H1 (cell line): ENCODE data around the gene PTF1A. TPM values are rescaled to one million over a fixed set of nuclear protein-coding genes. Genes with fewer than 3 reads are reported as not detected.

ENCODE experiments used
- CTCF ChIA-PET: fragments of 300-600 bp; sonication (Branson Sonifier 250); formaldehyde crosslinking; loops from one replicate; lab custom pipeline; 2021; ENCODE audit not compliant: partially characterized antibody; lab: Charles Lee
- POLR2A ChIA-PET: fragments of 300-600 bp; sonication (Branson Sonifier 250); formaldehyde crosslinking; loops from one replicate; lab custom pipeline; 2021; ENCODE audit warnings: inconsistent platforms; ENCODE audit not compliant: partially characterized antibody; lab: Charles Lee
- DNase-seq, 2 experiments: peaks; one replicate each; pipeline versions ENCODE4 v3.0.0 to v3.0.0-alpha.2; 2010 to 2022; ENCODE audit warnings: low spot score in 2 of 2, low read depth in 1 of 2, mixed read lengths in 1 of 2
- FAIRE-seq: peaks from 2 replicates; lab custom pipeline; 2011; peaks lifted over from hg19 to GRCh38; lab: Jason Lieb, UNC
- H2AFZ ChIP-seq: 2 replicates; pipeline ENCODE4 v1.8.1; 2012; ENCODE audit warnings: low read length, inconsistent platforms
- H2AK5ac ChIP-seq: 2 replicates; pipeline ENCODE4 v1.6.1; 2013; ENCODE audit warnings: low read depth, low read length
- H2BK120ac ChIP-seq: replicated peaks from 2 replicates; pipeline ENCODE3; 2013; ENCODE audit warnings: low read depth, low read length, inconsistent platforms
- H2BK12ac ChIP-seq: 2 replicates; pipeline ENCODE4 v1.6.1; 2013; ENCODE audit warnings: low read depth, low read length
- H2BK15ac ChIP-seq: 2 replicates; pipeline ENCODE4 v1.6.1; 2013; ENCODE audit warnings: low read length
- H2BK20ac ChIP-seq: 2 replicates; pipeline ENCODE4 v1.6.1; 2013; ENCODE audit warnings: low read length
- H2BK5ac ChIP-seq: 2 replicates; pipeline ENCODE4 v1.6.1; 2013; ENCODE audit warnings: low read depth, low read length
- H3K14ac ChIP-seq: 2 replicates; pipeline ENCODE4 v1.6.1; 2013; ENCODE audit warnings: inconsistent platforms; ENCODE audit not compliant: insufficient read length
- H3K18ac ChIP-seq: 2 replicates; pipeline ENCODE4 v1.6.1; 2013; ENCODE audit warnings: low read length; ENCODE audit errors: extremely low read depth
- H3K23ac ChIP-seq: 2 replicates; pipeline ENCODE4 v1.6.1; 2013; ENCODE audit warnings: inconsistent platforms; ENCODE audit not compliant: insufficient read length
- H3K23me2 ChIP-seq: 2 replicates; pipeline ENCODE4 v1.6.1; 2013; ENCODE audit warnings: low read depth, low read length
- H3K27ac ChIP-seq: 2 replicates; pipeline ENCODE4 v1.6.1; 2011; ENCODE audit warnings: low read depth, low read length, inconsistent platforms
- H3K27me3 ChIP-seq, 4 experiments: replicated peaks in 1 of 4; 1 replicate in 1 of 4; 2 replicates in 3 of 4; pipeline versions ENCODE4 v1.6.1 to v1.8.1; 2011 to 2013; ENCODE audit warnings: low read length in 3 of 4, mild to moderate bottlenecking in 3 of 4, inconsistent platforms in 2 of 4, mixed read lengths in 2 of 4, moderate library complexity in 1 of 4; ENCODE audit not compliant: control insufficient read depth in 3 of 4, insufficient read depth in 3 of 4; ENCODE audit errors: extremely low read depth in 1 of 4
- H3K36me3 ChIP-seq, 4 experiments: 2 replicates each; pipeline versions ENCODE4 v1.6.1 to v1.8.1; 2011 to 2013; ENCODE audit warnings: mild to moderate bottlenecking in 4 of 4, low read length in 3 of 4, moderate library complexity in 2 of 4, control low read depth in 1 of 4, inconsistent platforms in 1 of 4; ENCODE audit not compliant: insufficient read depth in 4 of 4, control insufficient read depth in 2 of 4
- H3K4ac ChIP-seq: replicated peaks from 2 replicates; pipeline ENCODE3; 2013; ENCODE audit warnings: low read length, low read depth, mixed read lengths, inconsistent platforms; ENCODE audit not compliant: insufficient read length
- H3K4me1 ChIP-seq, 4 experiments: replicated peaks in 1 of 4; 1 replicate in 1 of 4; 2 replicates in 3 of 4; pipeline versions ENCODE4 v1.6.1 to v1.8.1; 2011 to 2013; ENCODE audit warnings: low read length in 3 of 4, inconsistent platforms in 2 of 4, mixed read lengths in 1 of 4; ENCODE audit not compliant: insufficient read depth in 4 of 4, control insufficient read depth in 3 of 4
- H3K4me2 ChIP-seq, 2 experiments: 2 replicates each; pipeline versions ENCODE4 v1.6.1 to v1.8.1; 2011 to 2013; ENCODE audit warnings: low read depth in 2 of 2, low read length in 2 of 2, control low read depth in 1 of 2, inconsistent platforms in 1 of 2, mild to moderate bottlenecking in 1 of 2; ENCODE audit not compliant: insufficient read depth in 1 of 2
- H3K4me3 ChIP-seq, 4 experiments: fragments of 200-600, 300-600 bp in 1 of 4; sonication (generic), shearing (Covaris generic), sonication (Bioruptor Twin) in 1 of 4; 2 replicates each; pipeline versions ENCODE4 v1.5.1 to v1.8.1; 2011 to 2016; ENCODE audit warnings: low read length in 4 of 4, low read depth in 3 of 4, control low read depth in 2 of 4, inconsistent platforms in 2 of 4, mild to moderate bottlenecking in 2 of 4, mixed read lengths in 1 of 4, moderate library complexity in 1 of 4; ENCODE audit not compliant: insufficient read depth in 2 of 4; ENCODE audit errors: extremely low read depth in 1 of 4
- H3K56ac ChIP-seq: replicated peaks from 2 replicates; pipeline ENCODE3; 2013; ENCODE audit warnings: low read depth, mild to moderate bottlenecking, mixed read lengths, low read length, inconsistent platforms; ENCODE audit not compliant: insufficient read length
- H3K79me1 ChIP-seq: 2 replicates; pipeline ENCODE4 v1.6.1; 2013; ENCODE audit warnings: low read depth, low read length, control low read depth
- H3K79me2 ChIP-seq, 2 experiments: 2 replicates each; pipeline versions ENCODE4 v1.6.1 to v1.8.1; 2012 to 2013; ENCODE audit warnings: low read length in 2 of 2, mild to moderate bottlenecking in 2 of 2, inconsistent platforms in 1 of 2; ENCODE audit not compliant: insufficient read depth in 2 of 2, control insufficient read depth in 1 of 2
- H3K9ac ChIP-seq, 4 experiments: replicated peaks in 1 of 4; 1 replicate in 1 of 4; 2 replicates in 3 of 4; pipeline versions ENCODE4 v1.6.1 to v1.8.1; 2011 to 2013; ENCODE audit warnings: low read depth in 3 of 4, low read length in 3 of 4, control low read depth in 2 of 4, mild to moderate bottlenecking in 2 of 4, moderate library complexity in 2 of 4, inconsistent platforms in 1 of 4; ENCODE audit errors: extremely low read depth in 1 of 4
- H3K9me3 ChIP-seq, 2 experiments: 2 replicates each; pipeline versions ENCODE4 v1.6.1 to v1.8.1; 2012 to 2013; ENCODE audit warnings: mild to moderate bottlenecking in 2 of 2, moderate library complexity in 2 of 2, control low read depth in 1 of 2, inconsistent platforms in 1 of 2, low read depth in 1 of 2, low read length in 1 of 2, mixed read lengths in 1 of 2; ENCODE audit not compliant: insufficient read depth in 2 of 2
- H4K20me1 ChIP-seq, 2 experiments: replicated peaks in 1 of 2; 2 replicates each; pipeline versions ENCODE3 to v1.8.1; 2011 to 2013; ENCODE audit warnings: inconsistent platforms in 2 of 2, low read length in 2 of 2, mild to moderate bottlenecking in 1 of 2; ENCODE audit not compliant: insufficient read depth in 2 of 2, control insufficient read depth in 1 of 2
- H4K5ac ChIP-seq: 2 replicates; pipeline ENCODE4 v1.6.1; 2013; ENCODE audit warnings: low read length, low read depth, mixed read lengths, inconsistent platforms; ENCODE audit not compliant: insufficient read length
- H4K8ac ChIP-seq: 2 replicates; pipeline ENCODE4 v1.8.0; 2013; ENCODE audit warnings: mild to moderate bottlenecking, moderate library complexity, low read length, inconsistent platforms; ENCODE audit not compliant: insufficient read depth; ENCODE audit errors: extremely low read depth
- H4K91ac ChIP-seq: replicated peaks from 2 replicates; pipeline ENCODE3; 2013; ENCODE audit warnings: low read length, mixed read lengths, inconsistent platforms; ENCODE audit not compliant: insufficient read length
- EP300 ChIP-seq, 2 experiments: IDR thresholded peaks; 1 replicate in 1 of 2; 2 replicates in 1 of 2; pipeline ENCODE4 v1.6.1; 2011 to 2012; ENCODE audit warnings: low read depth in 2 of 2, low read length in 2 of 2, mild to moderate bottlenecking in 2 of 2, borderline replicate concordance in 1 of 2, inconsistent platforms in 1 of 2, moderate library complexity in 1 of 2
- WGBS, 2 experiments: shearing (Covaris generic) in 1 of 2; methylation state at CpG; one replicate each; pipeline versions ENCODE4 v1.1.6 to v1.1.7; 2013 to 2015; ENCODE audit warnings: low lambda C conversion rate in 2 of 2, mixed read lengths in 2 of 2, inconsistent platforms in 1 of 2, low coverage in 1 of 2, missing lambda C conversion rate in 1 of 2; ENCODE audit not compliant: insufficient replicate concordance in 2 of 2, insufficient coverage in 1 of 2, insufficient read length in 1 of 2; ENCODE audit errors: extremely low coverage in 1 of 2, missing lambda C conversion rate in 1 of 2; 5-methylcytosine and 5-hydroxymethylcytosine counted together
- polyA plus RNA-seq, 7 experiments: library from polyadenylated mRNA; depleted of rRNA in 3 of 7; stranded (reverse) in 5 of 7; unstranded in 2 of 7; fragments of >200 nt in 5 of 7; fragments of 200-250 nt in 2 of 7; gene quantifications; 1 replicate in 5 of 7; 2 replicates in 1 of 7; 4 replicates in 1 of 7; pipeline versions ENCODE4 v1.2.1 to v1.2.3, GENCODE V29; 2011 to 2013; ENCODE audit warnings: missing spikeins in 2 of 7, mixed read lengths in 2 of 7
- total RNA-seq: library from RNA; stranded (reverse); fragmentation: NEBNext Ultra II Directional; extraction: Animal tissue kit (Norgen Biotek cat#: 25700); gene quantifications from 2 replicates; pipeline ENCODE4 v1.2.1, GENCODE V29; 2021

The PTF1A gene
- total and polyA plus RNA-seq, 2 of the 8 experiments (the other 6 are each of a cell fraction or from before 2014, with no cell fraction given) = not detected

GRCh38 chr10:23155169-23155568, 36.9 kb upstream of the PTF1A start:
- no peaks in the 10 kb centered on the region for H3K36me3 ChIP-seq
- no peak overlapping the region for H2AFZ ChIP-seq
- H3K56ac ChIP-seq = no peak overlapping the region
- H3K79me1 ChIP-seq = no peaks in the 10 kb centered on the region
- H4K20me1 ChIP-seq = peaks cover 0 to 2% of the 10 kb centered on the region in 2 experiments
- POLR2A ChIA-PET = no interaction called here
- H2BK20ac ChIP-seq = no peak overlapping the region
- no peak overlapping the region for H3K4me2 ChIP-seq
- H3K14ac ChIP-seq = no peak overlapping the region
- H4K5ac ChIP-seq = no peak overlapping the region
- no peak overlapping the region for H3K9ac ChIP-seq
- no peak overlapping the region for H2BK12ac ChIP-seq
- TF ChIP-seq EP300 (IDR thresholded peaks at IDR 0.05; ENCODE audit: borderline replicate concordance in 1 of 2, low read depth in 2 of 2, low read length in 2 of 2) = no peak
- H4K8ac ChIP-seq = no peak overlapping the region
- H3K23ac ChIP-seq = no peak overlapping the region
- WGBS, 2 experiments = 93% methylated on average over 7 of the region's 7 CpGs; no CpG with 5 or more reads in 1 of the 2 experiments
- H2AK5ac ChIP-seq = no peak overlapping the region
- H3K4ac ChIP-seq = no peak overlapping the region
- H3K4me1 ChIP-seq = peaks cover 0 to 2% (median under 1%) of the 10 kb centered on the region in 4 experiments; a peak in 3 of 7 replicates
- DNase-seq (no peak), FAIRE-seq (no peak)
- no peaks in the 10 kb centered on the region; a peak in 2 of 7 replicates for H3K27me3 ChIP-seq
- H2BK15ac ChIP-seq = peak overlapping the region; percentile 9; the same call in 1 of the 2 replicates
- H2BK120ac ChIP-seq = no peak overlapping the region
- H3K18ac ChIP-seq = no peak overlapping the region
- CTCF ChIA-PET = interaction anchor here (1.3 to 10.3 kb wide), 2 partner anchors 33 to 136 kb away, joined by 3 to 183 read pairs; no protein-coding TSS in a partner anchor
- no peaks in the 10 kb centered on the region for H3K79me2 ChIP-seq
- no peak overlapping the region for H4K91ac ChIP-seq
- no peak overlapping the region for H3K4me3 ChIP-seq
- H3K27ac ChIP-seq = no peak overlapping the region
- no peaks in the 10 kb centered on the region for H3K23me2 ChIP-seq
- H3K9me3 ChIP-seq = no peaks in the 10 kb centered on the region
- H2BK5ac ChIP-seq = no peak overlapping the region
